Ishikawa (cell line): ENCODE results near the gene SOX6.

Experiments used
- CEBPB ChIP-seq: IDR thresholded peaks from 2 replicates; pipeline ENCODE4 v1.6.1; 2012
- CREB1 ChIP-seq: IDR thresholded peaks from 2 replicates; pipeline ENCODE4 v1.6.1; 2012; ENCODE audit warnings: low read depth
- EGR1 ChIP-seq: IDR thresholded peaks from 2 replicates; pipeline ENCODE4 v1.6.1; 2012
- EP300 ChIP-seq: IDR thresholded peaks from 2 replicates; pipeline ENCODE4 v1.6.1; 2012; ENCODE audit warnings: borderline replicate concordance
- FOXM1 ChIP-seq: IDR thresholded peaks from 2 replicates; pipeline ENCODE4 v1.6.1; 2012; ENCODE audit warnings: low read depth, borderline replicate concordance
- MAX ChIP-seq: IDR thresholded peaks from 2 replicates; pipeline ENCODE4 v1.6.1; 2012
- NFIC ChIP-seq: IDR thresholded peaks from 2 replicates; pipeline ENCODE4 v1.6.1; 2012
- RAD21 ChIP-seq: IDR thresholded peaks from 2 replicates; pipeline ENCODE4 v1.6.1; 2012; ENCODE audit warnings: low read depth
- REST ChIP-seq: IDR thresholded peaks from 2 replicates; pipeline ENCODE4 v1.6.1; 2012; ENCODE audit warnings: low read depth, mild to moderate bottlenecking
- TAF1 ChIP-seq: IDR thresholded peaks from 2 replicates; pipeline ENCODE4 v1.6.1; 2012; ENCODE audit warnings: low read depth, mild to moderate bottlenecking
- TCF12 ChIP-seq: IDR thresholded peaks from 2 replicates; pipeline ENCODE4 v1.6.1; 2012; ENCODE audit warnings: low read depth
- TEAD4 ChIP-seq: IDR thresholded peaks from 2 replicates; pipeline ENCODE4 v1.6.1; 2012
- USF1 ChIP-seq: IDR thresholded peaks from 2 replicates; pipeline ENCODE4 v1.6.1; 2012
- YY1 ChIP-seq: IDR thresholded peaks from 2 replicates; pipeline ENCODE4 v1.6.1; 2012; ENCODE audit warnings: low read depth
- ZBTB7A ChIP-seq: IDR thresholded peaks from 2 replicates; pipeline ENCODE4 v1.6.1; 2012; ENCODE audit warnings: low read depth

Gene SOX6

GRCh38 chr11:16125796-16126195, 230.6 kb downstream of the SOX6 start:
- TF ChIP-seq CREB1 (no peak), FOXM1 (no peak), TCF12 (no peak), ZBTB7A (no peak)

GRCh38 chr11:16124390-16124789, 232.0 kb downstream of the SOX6 start:
- TF ChIP-seq NFIC (no peak), REST (no peak), RAD21 (no peak), EP300 (no peak), FOXM1 (no peak), TEAD4 (no peak), ZBTB7A (no peak), EGR1 (no peak), CEBPB (no peak), CREB1 (no peak), MAX (no peak), TCF12 (no peak), TAF1 (no peak), YY1 (no peak), USF1 (no peak)

- TF ChIP-seq TAF1 (no peak), ZBTB7A (no peak), FOXM1 (no peak), NFIC (no peak), TEAD4 (no peak), CREB1 (no peak), EGR1 (no peak), RAD21 (no peak), REST (no peak), EP300 (no peak), MAX (no peak), TCF12 (no peak), CEBPB (no peak), USF1 (no peak), YY1 (no peak)
Measured at GRCh38 chr11:16121853-16122252, 234.5 kb downstream of the SOX6 start.

- TF ChIP-seq FOXM1 (no peak), TEAD4 (no peak), REST (no peak), ZBTB7A (no peak), MAX (no peak)
Measured at GRCh38 chr11:16120008-16120407, 236.3 kb downstream of the SOX6 start.

- TF ChIP-seq ZBTB7A (no peak), EGR1 (no peak), USF1 (no peak), RAD21 (no peak), FOXM1 (no peak), YY1 (no peak), TCF12 (no peak), CREB1 (no peak), MAX (no peak), EP300 (no peak), TAF1 (no peak)
Measured at GRCh38 chr11:16117989-16118756, 238.2 kb downstream of the SOX6 start.
